HG03571 (cell line): ENCODE measurements around the gene CFAP251.

ENCODE experiments used
- ATAC-seq: cut with Tn5 transposase; IDR thresholded peaks from one replicate; pipeline ENCODE4 v1.9.1; 2021; ENCODE audit not compliant: unreplicated experiment

CFAP251 gene

DNA sequence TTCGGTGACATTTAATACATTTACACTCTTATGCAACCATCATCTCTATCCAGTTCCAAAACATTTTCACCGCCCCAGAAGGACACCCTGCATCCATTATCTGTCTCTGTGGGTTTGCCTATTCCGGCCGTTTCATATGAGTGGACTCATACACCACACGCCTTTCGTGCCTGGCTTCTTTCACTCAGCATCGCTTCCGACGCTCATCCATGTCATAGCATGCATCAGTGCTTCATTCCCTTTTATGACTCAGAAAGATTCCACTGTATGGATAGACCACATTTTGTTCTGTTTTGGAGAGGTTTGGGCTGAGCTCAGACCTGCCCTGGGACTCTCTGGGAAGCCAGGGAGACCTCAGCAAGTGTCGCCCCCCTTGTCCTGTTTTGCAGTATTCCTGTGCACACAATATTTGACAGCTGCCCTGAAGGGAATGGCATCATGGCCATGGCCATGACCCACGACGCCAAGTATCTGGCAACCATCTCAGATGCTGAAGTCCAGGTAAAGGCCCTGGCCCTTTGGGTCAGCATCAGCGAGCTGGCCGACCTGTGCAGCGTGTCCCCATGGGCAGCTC is 23.8 kb downstream of the CFAP251 start:
- ATAC-seq = no peak

DNA sequence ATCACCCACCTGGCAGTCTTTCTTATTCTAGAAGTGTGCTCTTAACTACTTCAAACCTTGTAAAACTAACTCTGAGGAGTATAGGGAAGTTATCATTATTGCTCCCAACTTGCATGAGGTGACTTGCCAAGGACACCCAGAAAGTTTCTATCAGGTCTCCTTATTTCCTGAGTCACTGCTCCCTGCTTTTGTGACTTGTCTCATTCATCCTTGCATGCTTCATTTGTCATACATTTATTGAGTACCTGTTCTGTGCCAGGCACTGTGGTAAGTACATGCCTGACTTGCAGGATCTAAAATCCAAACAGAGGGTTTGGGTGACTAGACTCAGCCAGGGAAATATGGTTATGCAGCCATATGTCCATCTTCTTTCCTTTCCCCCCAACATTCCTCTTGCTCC is 25.5 kb downstream of the CFAP251 start:
- no peak for ATAC-seq

DNA sequence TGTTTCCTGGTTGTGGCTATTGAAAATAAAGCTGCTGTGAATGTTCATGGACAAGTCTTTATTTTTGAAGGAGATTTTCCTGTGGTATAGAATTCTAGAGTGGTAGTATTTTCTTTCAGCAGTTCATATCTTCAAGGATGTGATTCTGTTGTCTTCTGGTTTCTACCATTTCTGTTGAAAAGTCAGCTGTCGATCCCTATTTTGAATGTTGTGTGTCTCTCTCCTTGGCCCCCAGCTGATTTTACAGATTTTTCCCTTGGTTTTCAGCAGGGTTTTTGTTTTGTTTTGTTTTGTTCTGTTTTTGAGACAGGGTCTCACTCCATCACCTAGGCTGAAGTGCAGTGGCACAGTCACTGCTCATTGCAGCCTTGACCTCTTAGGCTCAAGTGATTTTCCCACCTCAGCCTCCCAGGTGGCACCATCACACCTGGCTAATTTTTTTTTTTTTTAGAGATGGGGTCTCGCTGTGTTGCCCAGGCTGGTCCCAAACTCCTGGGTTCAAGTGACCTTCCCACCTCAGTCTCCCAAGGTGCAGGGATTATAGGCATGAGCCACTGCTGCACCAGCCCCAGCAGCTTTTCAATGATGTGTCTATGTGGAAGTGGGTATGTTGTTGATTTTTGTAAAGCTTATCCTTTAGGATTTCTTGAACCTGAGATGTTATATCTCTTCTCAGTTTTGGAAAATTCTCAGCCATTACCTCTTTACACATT is 28.1 kb downstream of the CFAP251 start:
- no peak for ATAC-seq

DNA sequence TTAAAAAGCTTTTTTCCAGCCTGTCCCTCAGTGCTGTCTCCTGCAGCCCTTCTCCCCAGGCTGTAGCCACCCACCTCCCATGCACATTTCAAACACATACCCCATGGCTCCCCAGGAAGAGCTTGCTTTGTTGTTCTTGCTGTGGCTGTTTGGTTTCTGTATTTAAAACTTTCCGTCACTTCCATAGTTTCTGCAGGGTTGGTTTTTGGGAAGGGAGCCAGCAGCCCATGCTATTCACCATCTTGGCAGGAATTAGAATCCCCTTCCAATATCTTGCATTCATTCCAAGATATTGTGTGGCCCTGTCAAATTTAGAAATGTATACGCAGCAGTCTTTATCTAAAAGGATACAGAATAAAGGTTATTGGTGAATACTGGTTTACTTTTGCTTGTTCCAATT is 29.6 kb downstream of the CFAP251 start:
- no peak for ATAC-seq

DNA sequence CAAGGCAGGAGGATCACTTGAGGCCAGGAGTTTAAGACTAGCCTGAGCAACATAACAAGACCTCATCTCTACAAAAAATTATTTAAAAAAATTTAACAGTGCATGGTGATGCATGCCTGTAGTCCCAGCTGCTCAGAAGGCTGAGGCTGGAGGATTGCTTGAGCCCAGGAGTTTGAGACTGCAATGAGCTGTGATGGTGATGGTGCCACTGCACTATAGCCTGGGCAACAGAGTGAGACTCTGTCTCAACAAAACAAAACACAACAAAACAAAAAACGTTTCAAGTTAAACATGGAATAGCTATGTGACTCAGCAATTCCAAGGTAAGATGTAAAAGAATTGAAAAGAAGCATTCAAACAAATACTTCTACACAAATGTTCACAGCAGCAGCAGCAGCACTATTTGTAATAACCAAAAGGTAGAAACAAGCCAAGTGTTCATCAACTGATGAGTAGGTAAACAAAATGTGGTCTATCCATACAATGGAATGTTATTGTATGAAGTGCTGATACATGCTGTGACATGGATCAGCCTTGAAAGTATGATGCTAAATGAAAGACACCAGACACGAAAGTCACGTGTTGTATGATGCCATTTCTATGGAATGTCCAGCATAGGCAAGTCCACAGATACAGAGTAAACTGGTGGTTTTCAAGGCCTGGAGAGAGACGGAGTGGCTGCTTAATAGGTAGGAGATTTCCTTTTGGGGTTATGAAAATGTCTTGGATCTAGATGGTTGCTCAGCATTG is 31.4 kb downstream of the CFAP251 start:
- ATAC-seq = no peak

DNA sequence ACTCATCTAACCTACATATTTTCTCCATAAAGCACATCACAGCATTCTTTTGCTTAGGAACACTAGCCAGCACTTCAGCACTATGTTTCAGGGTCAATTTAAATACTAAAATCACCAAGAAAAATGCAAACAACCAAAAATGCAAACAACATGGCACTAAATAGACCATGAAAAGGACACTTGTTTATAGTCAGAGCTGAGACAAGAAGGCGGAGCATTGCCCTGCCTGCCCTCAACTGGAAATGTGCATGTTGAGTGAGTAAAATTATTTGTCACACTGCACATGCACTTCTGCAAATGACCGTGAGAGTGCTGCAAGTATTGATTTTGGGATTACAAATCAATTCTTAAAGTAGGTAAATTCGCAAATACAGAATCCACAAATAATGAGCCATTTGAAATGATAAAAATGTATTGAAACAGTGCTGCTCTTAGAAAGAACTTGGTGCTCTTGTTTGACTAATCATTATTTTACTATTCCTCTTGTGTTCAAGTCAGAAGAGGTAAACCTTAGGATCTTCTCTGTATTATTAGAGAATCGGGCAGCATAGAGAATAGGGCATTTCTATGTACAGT is 34.8 kb downstream of the CFAP251 start:
- ATAC-seq = no peak

DNA sequence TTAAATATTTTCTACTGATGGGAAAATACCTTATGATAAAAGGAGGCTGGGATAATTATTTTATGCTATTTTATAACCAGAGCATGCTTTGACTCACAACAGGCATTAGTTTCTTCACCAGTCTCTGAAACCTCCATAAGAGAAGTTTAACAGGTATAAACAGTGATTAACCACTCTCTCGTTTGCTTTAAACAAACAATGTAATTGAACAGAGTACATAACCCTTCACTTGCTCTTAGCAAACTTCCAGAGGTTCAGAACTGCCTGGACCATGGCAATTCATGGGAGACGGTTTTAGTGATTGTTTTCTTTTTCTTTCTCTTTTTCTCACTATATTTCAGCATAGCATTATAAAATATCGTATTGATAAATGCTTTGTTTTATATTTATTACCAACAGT is 35.3 kb downstream of the CFAP251 start:
- no peak for ATAC-seq

DNA sequence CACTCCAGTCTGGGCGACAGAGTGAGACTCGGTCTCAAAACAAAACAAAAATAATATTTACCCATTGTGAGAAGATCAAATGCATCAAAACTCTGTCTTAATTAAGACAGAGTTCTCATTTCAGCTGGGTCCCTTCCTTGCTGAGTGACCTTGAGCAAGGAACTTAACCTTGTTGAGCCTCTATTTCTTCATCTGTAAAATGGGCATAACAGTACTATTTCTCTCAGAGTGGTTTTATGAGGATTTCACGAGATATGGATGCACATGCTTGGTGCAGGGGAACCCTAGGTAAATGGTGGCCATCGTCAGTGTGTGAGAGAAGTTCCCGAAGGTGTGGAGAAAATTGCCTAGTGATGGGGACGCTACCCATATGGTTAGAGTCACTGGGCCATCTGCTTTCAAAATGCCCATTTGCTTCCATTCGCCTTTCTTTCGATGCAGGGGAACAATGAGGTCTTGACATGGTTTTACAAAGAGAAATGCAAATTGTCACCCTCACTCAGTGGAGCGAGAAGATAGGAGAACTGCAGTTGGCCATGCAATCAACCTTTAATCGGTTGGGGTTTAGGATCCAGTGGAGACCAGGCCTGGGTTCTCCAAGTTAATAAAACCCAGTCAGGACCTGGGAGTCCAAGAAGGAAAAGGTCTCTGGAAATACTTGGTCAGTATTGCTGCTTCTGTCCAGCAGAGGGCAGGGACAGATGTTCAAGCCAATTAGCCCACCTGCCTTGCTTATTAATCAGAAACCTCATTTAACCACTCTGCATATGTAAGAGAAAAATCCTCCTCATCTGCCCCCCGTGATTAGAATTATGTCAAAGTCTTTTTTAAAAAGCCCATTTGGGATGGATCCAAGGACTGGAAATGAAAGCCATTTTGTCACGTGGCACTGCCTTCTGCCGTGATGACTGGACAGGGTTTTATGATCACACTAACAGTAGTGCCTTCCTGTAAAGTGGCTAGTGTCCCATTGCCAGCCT is 37.2 kb downstream of the CFAP251 start:
- no peak for ATAC-seq

DNA sequence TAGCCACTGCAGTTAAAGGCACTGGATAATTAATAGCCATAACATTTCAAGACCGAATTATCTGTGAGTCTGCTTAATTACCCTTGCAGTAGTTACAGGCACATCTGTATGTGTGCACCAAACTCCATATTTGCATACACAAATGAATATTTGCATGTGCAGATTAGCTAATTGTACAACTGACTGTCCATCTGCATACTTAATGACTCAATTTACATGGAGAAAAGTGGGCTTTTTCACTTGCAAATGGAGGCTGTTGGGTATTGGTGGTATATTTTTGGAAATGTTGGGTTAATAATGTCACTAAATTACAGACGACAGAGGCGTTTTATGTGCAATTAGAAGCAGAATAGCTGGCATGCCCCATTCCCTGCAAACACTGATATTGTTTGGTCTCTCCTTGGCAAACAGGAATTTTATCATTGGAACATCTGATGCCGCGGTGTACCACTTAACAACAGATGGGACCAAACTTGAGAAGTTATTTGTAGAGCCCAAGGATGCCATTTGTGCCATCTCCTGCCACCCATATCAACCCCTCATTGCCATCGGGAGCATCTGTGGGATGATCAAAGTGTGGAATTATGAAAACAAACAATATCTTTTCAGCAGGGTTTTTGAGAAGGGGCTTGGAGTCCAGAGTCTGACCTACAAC is 39.6 kb downstream of the CFAP251 start:
- ATAC-seq = no peak

DNA sequence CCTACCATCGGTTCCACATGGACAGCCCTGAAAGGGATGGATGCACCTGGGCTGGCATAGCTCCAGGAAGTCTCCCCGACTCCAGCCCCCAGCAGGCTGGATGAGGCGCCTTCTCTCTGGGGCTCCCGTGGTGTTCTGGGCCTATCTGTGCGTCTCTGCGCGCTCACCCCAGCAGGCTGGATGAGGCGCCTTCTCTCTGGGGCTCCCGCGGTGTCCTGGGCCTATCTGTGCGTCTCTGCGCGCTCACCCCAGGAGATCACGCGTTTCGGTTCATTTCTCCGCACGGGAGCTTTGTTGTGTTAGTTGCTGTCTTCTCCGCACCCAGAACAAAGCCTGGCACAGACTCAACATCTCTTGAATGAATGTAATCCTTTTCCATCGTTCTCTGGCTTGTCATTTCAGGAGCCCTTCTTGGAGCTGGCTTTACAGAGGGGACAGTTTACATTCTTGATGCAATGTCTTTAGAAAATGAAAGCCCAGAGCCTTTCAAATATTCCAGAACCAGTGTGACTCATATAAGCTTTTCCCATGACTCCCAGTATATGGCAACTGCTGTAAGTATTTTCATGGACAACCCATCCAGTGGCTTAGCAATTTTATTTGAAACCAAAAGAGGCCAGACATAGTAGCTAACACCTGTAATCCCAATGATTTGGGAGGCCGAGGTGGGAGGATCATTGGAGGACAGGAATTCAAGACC is 40.3 kb downstream of the CFAP251 start:
- no peak for ATAC-seq

DNA sequence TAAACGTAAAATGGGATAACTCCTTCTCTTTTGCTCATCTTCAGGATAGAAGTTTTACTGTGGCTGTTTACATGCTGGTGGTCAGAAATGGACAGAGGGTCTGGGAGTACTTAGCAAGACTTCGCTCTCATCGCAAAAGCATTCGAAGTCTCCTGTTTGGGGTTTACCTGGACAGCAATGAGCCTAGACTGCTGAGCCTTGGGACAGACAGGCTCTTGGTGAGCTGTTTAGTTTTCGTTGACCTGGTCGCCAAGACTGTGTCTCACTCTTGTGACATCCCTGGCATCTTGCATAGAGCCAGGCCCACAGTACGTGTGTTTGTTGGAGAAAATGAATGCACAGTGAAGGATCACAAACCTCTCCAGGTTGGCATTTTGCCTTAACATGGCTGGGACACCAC is 42.1 kb downstream of the CFAP251 start:
- ATAC-seq = no peak

DNA sequence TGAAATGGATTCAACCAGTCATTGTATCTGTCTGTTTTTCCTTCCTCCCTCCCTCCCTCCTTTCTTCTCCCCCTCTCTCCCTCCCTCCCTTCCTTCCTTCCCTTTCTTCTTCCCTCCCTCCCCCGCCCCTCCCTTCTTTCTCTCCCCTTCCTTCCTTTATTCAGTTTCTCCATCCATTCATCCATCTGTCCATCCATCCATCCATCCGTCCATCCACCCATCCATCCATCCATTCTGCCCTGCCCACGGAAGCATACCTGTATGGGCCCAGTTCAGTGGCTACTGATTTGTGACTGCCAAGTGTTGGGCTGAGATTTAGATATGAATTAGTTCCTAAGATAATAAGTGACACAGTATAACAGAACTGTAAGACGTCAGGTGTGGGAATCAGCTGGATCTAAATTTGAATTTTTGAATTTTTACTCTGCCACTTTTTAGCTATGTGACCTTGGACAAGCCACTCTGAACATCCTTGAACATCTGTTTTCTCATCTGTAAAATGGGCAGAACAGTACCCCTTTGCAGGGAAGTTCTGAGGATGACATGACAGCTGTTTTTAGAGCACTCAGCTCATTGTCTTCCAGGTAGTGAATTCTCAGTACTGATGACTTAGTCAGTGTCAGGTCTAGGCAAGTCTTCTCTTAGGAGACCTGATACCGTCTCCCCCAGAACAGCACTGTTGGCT is 42.9 kb downstream of the CFAP251 start:
- ATAC-seq = no peak

DNA sequence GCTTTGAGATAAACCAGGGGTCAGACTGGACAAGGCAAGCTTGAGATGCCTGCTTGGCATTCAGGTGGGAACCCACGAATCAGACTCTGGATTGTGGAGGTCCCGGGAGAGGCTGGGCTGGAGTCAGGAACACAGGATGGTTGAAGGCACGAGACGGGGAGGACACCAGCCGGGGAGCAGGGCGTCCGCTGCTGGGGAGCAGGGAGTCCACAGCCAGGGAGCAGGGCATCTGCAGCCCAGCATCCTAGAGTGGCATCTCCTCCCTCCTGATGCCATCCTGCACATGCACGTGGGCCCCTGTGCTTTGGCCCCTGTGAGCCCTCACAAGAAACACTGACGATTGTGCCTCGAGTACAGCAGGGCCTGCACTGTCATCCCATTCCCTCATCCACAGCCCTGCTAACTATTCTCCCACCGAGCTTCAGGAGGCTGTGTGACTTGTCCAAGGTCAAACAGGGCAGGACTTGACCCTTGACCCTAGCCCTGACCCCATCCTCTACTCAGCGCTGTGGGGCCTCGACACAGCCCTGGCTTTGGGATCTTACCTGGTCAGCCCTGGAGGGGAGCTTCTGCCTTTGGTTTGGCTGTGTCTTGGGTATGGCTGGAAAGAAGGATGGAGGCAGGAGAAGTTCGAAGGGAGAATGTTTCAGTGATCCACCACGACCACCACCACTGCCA is 45.1 kb downstream of the CFAP251 start:
- ATAC-seq = no peak

DNA sequence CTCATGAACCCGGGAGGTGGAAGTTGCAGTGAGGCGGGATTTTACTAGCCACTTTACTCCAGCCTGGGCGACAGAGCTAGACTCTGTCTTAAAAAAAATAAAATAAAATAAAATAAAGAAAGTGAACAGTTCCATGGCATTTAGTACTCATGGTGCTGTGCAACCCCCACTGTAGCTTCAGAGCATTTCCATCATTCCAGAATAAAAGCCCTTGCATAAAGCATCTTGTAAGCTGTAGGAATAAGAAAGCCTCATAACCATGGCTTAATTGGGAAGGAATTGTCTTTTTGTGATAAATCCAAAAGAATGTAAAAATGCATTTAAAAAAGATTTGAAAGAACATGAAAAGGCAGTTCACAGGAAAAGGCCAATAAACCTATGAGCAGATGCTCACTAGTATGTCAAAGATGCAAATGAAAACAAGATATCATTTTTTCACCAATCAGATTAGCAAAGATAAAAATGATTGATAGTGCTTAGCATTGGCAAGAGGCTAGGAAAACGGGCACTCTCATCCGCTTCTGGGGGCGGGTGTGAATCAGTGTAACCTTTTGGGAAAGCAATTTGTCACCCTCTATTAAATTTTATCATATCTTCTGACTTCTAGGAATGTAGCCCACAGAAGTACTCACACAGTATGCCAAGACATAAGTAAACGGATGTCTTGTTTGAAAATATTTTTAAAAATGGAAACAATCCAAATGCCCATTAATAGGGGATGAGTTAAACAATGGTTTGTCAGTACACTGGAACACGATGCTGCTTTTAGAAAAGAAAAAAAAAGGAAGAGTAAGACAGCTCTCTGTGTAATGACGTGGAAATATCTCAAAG is 46.6 kb downstream of the CFAP251 start:
- no peak for ATAC-seq

DNA sequence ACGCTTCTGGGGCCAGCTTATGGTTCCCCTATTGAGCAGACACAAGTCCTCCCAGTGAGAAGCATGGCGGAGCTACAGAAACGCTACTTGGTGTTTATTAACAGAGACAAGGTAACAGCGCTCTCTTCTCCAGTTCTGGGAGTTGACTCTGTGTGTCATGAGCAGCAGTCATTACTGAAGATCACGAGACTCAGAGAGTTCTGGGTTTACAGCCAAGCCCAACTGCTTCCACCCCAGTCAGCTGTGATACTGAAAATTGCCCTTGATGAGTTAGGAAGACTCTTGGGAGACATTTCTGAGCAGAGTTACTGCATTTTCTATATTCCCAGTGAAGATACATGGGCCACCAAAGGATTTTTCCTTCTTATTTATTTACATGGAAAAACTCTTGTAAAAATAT is 48.6 kb downstream of the CFAP251 start:
- ATAC-seq = no peak

DNA sequence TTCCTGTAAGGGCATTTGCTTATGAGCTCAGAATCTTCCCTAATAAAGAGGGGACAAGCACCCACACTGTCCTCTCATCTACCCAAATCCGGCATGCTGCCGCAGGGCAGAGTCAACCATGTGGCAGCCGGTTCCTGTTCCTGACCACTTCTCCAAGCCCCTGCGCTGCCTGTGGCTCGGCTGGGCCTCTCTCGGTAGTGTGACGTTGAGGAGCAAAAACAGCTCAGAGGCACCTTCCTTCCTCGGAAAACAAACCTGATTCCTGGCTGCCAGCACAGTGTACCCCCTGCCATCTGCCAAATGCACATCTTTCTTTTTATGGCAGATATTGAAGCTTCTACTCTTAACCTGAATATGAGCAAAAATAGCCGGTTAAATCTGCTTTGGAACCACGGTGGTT is 50.5 kb downstream of the CFAP251 start:
- ATAC-seq = no peak

DNA sequence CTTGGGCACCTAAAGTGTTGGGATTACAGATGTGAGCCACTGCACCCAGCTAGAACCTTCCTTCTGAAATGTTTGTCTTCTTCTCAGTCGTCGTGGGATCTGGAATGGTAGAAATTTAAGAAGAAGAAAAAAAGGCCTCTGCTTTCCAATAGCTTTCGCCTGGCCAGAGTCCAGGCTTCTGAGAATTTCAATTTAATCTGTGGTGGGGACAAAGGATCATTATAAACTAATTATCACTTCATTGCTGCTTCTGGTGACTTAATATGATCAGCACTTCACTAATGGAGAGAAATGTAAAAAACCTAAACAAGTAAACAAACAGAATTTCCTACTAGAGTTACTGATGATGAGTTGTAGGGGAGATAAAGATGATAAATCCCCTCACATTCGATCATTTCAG is 51.3 kb downstream of the CFAP251 start:
- no peak for ATAC-seq
